AG08396 (cell line): ENCODE measurements around the gene RPS14.
"Not testable (repeated sequence)": the region's sequence is repeated elsewhere in the genome, so short reads cannot be mapped to it uniquely, and the experiment has no call there.

Source experiments
- DNase-seq: peaks from one replicate; pipeline ENCODE4 v3.0.0; 2012; ENCODE audit warnings: low spot score, mixed read lengths

The RPS14 gene

DNA sequence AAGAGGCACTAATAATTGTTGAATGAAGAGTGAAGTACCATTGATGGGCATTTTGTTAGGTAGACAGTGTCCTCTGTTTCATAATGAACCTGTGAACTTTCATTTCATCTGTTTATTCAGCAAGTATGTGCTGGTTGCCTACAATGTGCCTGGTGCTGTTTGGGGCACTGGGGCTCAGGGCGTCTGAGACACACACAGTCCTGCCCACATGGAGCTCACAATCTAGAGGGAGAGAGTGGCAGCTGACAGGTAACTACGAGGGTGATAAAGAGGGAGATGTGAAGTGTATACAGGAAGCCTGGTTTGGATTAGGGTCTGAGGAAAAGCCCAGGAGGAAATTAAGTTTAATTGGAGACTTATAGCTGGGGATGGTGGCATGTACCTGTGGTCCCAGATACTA is 29.9 kb upstream of the RPS14 start:
- no peak for DNase-seq

DNA sequence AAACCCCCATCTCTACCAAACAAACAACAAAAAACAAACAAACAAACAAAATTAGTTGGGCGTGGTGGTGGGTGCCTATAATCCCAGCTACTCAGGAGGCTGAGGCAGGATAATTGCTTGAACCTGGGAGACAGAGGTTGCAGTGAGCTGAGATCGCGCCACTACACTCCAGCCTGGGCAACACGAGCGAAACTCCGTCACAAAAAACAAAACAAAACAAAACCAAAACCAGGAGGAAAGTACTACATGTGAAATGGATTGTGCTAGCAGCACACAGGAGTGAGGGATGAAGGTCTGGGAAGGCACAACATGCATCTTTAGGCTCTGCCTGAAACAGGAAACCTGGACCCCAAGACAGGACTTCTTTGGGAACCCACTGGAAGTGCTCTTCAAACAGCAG is 27.0 kb upstream of the RPS14 start:
- DNase-seq, result not testable (repeated sequence)

DNA sequence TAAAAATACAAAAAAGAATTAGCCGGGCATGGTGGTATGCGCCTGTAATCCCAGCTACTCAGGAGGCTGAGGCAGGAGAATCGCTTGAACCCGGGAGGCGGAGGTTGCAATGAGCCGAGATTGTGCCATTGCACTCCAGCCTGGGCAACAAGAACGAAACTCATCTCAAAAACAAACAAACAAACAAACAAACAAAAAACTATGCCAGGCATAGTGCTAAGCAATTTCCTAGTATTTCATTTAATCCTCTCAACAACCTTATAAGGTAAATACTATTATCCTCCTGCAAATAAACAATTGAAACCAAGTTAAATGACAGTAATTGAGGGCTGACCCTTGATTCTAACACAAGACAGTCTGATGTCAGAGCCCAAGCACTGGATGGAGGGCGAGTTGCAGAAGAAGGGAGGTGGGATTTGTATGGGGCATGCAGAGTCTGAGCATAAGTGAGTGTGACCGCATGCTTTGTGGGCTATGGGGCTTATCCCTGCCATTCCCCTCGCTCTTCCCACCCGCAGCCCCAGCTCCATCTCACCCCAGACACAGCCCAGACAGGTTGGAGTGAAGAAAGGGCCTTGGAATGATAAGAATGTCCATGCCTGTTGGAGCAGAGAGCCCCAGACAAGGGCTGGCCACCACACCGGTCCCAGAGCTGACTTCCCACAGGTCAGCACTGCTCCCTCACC is 24.3 kb upstream of the RPS14 start:
- DNase-seq, result peak; percentile 42

GRCh38 chr5:150469718-150470469 is 20.4 kb upstream of the RPS14 start:
- peak; percentile 71 for DNase-seq

- DNase-seq, result no peak
These were observed 18.7 kb upstream of the RPS14 start for GRCh38 chr5:150468206-150468605.

- no peak for DNase-seq
These were observed 16.4 kb upstream of the RPS14 start for GRCh38 chr5:150465927-150466326.

DNA sequence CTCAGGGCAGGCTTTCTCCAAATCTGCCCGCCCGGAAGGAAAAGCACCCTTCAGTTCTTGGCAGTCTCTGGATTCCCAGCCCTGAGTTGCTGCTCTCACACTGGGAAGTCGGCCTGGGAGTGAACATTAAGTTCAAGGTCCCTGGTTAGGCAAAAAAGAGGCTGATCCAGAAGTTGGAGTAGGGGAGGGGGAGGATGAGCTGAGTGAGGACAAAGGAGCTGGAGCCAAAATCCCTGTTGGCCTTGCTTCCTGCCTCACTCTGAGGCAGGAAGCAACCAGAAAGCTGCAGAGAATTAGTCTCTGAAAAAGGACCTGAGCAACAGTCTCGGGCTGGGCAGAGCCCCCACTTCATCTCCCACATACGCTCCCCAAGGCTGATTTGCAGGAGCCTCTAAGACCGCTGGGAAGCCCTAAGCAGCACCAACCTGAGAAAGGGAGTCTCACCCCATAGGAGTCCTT is 15.0 kb upstream of the RPS14 start:
- no peak for DNase-seq

DNA sequence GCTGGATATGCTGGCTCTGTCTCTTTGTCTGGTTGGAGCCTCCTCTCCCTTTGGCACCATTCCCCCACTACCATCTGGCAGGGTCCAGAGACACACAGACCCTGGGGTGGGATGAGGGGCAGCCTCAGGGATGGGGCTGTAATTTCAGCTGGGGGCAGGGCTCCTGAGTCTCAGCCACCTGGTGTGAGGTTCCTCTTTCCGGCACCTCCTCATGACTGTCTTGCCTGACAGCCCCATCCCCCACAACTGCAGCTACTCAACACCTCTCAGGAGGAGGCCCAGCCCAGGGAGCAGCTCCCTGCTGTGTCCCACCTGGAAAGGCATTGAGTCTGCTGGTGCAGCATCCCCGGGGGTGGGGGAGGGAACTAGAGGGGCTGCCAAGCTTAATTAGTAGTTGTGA is 11.7 kb upstream of the RPS14 start:
- DNase-seq, result no peak

- no peak for DNase-seq
These were observed 11.2 kb upstream of the RPS14 start for GRCh38 chr5:150460781-150461180.

GRCh38 chr5:150458802-150459557 is 9.4 kb upstream of the RPS14 start:
- DNase-seq, result peak; percentile 82

DNA sequence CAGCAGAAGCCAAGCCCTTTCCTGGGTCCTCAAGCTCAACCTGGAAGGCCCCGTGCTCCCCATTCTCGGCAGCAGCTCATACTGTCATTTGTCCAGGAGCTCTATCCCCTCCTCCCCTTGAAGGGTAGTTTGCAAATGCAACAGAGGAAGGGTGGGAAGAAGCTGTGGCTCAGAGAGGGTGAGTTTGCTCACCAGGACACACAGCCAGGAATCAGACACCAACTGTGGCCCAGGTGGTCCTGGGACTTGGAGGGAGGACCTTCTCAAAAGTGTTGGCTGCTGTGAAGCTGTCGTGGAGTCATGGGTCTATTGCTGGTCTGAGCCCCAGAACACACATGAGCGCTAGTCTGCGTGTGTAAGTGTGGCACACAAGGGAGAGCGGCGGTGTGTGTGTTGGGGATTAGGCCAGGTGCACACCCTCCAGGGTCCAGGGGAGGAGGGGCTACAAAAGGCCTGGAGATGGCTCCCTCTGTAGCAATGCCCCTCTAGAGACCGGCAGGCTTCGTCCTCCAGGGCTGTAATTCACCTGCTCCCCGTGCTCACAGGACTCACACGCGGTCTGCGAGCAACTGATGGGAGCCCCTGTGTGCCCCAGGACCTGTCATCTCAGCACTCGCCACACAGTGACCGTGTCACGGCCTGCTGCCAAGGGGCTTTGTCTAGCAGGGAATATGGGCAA is 8.2 kb upstream of the RPS14 start:
- no peak for DNase-seq

GRCh38 chr5:150457121-150457520 is 7.6 kb upstream of the RPS14 start:
- no peak for DNase-seq

DNA sequence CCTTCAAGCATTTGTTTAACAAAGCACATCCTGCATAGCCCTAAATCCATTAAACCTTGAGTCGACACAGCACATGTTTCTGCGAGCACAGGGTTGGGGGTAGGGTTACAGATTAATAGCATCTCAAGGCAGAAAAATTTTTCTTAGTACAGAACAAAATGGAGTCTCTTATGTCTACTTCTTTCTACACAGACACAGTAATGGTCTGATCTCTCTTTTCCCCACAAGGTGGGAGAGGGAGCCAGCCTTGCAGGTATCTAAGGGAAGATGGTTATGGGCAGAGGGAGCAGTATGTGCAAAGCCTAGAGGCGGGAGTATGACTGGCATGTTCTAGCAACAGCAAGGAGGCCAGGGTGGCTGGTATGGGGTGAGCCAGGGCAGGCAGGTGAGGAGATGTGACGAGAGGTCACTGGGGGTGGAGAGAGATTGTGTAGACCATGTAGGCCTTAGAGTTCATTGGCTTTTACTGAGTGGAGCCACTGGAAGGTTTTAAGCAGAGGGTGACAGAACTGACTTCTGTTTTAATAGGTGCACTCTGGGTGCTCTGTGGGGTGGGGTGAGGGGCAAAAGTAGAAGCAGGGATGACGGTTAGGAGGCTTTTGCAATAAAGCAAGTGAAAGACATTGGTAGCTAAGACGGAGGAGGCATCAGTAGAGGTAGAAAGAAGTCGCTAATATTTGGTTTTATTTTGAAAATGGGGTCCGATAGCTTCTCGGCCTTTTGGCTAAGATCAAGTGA is 5.1 kb upstream of the RPS14 start:
- no peak for DNase-seq

DNA sequence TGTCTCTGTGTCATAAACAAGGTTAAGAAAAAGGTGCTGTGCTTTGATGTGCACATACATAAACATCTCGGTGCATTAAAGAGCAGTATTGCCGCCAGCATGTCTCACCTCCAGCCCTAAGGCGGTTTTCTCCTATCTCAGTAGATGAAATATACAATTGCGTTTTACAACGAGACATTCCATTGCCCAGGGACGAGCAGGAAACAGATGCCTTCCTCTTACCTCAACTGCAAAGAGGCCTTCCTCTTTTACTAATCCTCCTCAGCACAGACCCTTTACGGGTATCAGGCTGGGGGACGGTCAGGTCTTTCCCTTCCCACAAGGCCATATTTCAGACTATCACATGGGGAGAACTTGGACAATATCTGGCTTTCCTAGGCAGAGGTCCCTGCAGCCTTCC is 4.5 kb upstream of the RPS14 start:
- DNase-seq, result not testable (repeated sequence)

DNA sequence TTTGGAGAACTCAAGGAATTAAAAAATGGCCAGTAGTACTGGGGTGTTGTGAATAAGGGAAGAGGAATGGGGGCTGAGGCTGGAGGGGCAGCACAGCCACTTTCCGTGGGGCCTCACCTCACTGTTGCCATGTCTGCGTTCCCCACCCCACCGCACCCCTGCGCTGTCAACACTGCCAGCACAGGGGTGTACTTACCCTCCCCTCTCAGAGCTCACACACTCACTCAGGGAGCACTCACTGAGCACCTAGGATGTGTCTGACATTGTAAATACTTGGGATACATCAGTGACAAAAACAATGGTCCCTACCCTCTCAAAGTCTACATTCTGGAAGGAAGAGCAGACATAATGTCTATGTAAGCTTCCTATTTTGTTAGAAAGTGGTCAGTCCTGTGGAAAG is 3.4 kb upstream of the RPS14 start:
- DNase-seq, result no peak

DNA sequence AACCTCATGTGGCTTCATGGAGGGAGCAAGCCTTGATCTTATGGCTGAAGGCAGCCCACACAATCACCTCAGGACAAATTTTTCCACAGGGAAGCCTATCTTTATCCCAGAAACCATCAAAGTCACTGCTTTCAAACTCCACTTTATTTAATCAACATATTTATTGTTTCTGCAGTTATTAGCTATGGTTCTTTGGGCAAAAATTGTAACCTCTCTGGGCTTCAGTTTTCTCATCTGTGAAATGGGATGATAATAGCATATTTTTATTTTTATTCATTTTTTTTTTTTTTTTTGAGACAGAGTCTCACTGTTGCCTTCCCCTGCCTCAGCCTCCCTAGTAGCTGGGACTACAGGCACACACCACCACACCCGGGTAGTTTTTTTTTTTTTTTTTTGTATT is 2.1 kb upstream of the RPS14 start:
- DNase-seq, result no peak

- no peak for DNase-seq
These were observed 505 bp downstream of the RPS14 start for GRCh38 chr5:150448952-150449516.

DNA sequence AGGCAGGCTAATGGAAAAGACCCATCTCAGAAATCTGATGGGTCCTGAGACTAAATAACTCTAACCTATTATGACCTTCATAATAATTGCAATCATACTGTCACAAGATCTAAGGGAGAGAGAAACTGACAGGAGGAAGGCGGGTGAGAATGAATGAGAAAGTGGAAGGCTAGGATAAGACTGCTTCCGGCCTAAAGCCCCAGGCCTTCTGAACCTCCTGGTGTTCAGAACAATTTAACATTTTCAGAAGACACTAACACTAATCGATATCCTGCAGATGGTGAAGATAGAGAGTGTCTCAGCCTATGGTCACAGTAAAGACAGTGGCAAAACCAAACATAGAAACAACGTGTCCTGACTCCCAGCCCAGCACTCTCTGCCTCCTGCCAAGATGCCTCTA is 1.2 kb downstream of the RPS14 start:
- DNase-seq, result no peak

DNA sequence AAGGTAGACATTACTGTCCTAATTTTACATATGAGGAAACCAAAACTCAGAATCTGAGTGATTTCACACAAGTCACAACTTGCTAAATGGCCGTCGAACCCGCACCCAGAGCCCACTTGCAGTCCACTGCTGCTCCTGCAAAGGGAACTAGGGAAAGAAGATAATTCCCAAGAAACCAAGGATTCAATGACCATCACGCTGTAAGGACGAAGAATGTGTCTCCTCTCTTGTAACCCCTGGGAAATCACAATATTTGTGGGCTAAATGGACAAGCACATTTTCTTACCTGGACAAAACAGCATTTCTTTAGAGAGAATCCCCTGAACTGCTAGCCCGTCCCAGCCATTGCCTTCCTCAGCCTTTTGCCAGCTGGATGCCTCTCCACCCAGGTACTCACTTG is 2.4 kb downstream of the RPS14 start:
- DNase-seq, result no peak

DNA sequence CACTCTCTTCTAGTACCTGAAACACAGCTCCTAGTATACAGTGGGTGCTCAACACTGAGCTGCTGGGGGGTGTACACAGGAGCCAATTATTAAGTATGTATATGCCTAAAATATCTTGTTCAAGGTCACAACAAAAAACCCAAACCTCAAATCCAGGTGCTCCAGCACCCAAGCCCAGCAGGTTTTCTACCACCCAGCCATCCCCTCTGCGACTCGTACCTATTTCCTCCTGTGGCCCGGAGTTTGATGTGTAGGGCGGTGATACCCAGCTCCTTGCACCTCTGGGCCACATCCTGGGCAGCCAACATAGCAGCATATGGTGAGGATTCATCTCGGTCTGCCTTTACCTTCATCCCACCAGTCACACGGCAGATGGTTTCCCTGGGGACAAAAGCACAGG is 3.0 kb downstream of the RPS14 start:
- no peak for DNase-seq

DNA sequence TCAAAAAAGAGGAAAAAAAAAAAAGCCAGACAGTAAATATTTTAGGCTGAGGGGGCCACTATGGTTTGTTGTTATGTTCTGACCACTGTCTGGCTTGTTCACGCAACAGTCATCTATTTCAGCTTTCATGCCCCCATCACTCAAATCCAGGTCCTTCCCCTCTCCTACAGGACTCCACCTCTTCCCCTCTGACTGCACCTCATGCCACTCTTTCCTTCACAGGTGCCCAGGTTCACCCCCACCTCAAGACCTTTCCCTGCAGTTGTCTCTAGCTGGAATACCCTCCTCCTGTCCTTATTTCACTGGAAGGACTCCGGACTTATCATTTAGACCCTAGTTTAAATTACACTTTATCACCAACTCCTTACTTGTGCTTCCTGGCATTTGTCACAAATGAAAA is 3.5 kb downstream of the RPS14 start:
- DNase-seq, result no peak
